ENCODE measurements around the gene SMG9.

The SMG9 gene

DNA sequence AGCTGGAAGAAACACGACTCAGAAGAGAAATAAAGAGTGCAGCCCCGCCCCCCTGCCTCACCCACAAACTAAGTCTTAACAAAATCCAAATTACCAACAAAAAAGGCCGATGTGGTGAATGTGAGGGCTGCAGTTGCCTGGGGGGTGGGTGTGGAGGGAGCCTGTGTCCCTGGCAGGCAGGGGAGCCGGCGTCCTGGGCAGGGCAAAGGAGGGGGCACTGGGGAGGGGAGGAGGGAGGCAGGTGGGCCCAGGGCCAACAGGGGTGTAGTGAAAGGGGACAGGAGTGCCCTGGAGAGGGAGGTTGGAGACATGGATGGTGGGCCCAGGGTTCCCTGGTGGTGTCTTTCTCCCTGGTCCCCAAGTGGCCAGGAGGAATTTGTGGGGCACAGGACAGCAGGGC is 34.8 kb downstream of the SMG9 start:
- TF ChIP-seq, protein P1, sequence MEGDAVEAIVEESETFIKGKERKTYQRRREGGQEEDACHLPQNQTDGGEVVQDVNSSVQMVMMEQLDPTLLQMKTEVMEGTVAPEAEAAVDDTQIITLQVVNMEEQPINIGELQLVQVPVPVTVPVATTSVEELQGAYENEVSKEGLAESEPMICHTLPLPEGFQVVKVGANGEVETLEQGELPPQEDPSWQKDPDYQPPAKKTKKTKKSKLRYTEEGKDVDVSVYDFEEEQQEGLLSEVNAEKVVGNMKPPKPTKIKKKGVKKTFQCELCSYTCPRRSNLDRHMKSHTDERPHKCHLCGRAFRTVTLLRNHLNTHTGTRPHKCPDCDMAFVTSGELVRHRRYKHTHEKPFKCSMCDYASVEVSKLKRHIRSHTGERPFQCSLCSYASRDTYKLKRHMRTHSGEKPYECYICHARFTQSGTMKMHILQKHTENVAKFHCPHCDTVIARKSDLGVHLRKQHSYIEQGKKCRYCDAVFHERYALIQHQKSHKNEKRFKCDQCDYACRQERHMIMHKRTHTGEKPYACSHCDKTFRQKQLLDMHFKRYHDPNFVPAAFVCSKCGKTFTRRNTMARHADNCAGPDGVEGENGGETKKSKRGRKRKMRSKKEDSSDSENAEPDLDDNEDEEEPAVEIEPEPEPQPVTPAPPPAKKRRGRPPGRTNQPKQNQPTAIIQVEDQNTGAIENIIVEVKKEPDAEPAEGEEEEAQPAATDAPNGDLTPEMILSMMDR (IDR thresholded peaks at IDR 0.05; ENCODE audit: low read depth, low read length, missing control alignments), result no peak
- no peak for DNase-seq (ENCODE audit: low read depth)
- H3K4me3 ChIP-seq (ENCODE audit: low read depth, low read length), result no peak overlapping the region

DNA sequence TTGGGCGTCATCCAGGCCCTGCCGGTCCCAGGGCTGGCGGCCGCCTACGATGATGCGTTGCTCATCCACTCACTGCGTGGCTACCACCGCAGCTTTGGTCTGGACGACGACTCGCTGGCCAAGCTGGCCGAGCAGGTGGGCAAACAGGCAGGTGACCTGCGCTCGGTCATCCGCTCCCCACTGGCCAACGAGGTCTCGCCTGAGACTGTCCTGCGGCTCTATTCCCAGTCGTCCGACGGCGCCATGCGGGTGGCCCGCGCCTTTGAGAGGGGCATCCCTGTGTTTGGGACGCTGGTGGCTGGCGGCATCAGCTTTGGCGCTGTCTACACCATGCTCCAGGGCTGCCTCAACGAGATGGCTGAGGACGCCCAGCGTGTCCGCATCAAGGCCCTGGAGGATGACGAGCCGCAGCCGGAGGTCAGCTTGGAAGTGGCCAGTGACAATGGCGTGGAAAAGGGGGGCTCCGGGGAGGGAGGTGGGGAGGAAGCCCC is 35.3 kb downstream of the SMG9 start:
- TF ChIP-seq, protein P1 (IDR thresholded peaks at IDR 0.05; ENCODE audit: low read depth, low read length, missing control alignments), result no peak
- DNase-seq (ENCODE audit: low read depth), result no peak
- H3K4me3 ChIP-seq (ENCODE audit: low read depth, low read length), result no peak overlapping the region

DNA sequence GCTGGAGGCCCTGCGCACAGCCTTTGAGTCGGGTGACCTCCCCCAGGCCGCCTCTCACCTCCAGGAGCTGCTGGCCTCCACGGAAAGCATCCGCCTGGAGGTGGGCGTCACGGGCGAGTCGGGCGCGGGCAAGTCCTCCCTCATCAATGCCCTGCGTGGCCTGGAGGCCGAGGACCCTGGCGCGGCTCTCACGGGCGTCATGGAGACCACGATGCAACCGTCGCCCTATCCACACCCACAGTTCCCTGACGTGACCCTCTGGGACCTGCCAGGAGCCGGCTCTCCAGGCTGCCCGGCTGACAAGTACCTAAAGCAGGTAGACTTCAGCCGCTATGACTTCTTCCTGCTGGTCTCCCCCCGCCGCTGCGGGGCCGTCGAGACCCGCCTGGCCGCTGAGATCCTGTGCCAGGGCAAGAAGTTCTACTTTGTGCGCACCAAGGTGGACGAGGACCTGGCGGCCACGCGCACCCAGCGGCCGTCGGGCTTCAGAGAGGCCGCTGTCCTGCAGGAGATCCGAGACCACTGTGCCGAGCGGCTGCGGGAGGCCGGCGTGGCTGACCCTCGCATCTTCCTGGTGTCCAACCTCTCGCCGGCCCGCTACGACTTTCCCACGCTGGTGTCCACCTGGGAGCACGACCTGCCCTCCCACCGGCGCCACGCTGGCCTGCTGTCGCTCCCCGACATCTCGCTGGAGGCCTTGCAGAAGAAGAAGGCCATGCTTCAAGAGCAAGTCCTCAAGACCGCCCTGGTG is 36.0 kb downstream of the SMG9 start:
- DNase-seq (ENCODE audit: low read depth), result no peak
- no peak overlapping the region for H3K4me3 ChIP-seq (ENCODE audit: low read depth, low read length)
- TF ChIP-seq, protein P1 (IDR thresholded peaks at IDR 0.05; ENCODE audit: low read depth, low read length, missing control alignments), result no peak

DNA sequence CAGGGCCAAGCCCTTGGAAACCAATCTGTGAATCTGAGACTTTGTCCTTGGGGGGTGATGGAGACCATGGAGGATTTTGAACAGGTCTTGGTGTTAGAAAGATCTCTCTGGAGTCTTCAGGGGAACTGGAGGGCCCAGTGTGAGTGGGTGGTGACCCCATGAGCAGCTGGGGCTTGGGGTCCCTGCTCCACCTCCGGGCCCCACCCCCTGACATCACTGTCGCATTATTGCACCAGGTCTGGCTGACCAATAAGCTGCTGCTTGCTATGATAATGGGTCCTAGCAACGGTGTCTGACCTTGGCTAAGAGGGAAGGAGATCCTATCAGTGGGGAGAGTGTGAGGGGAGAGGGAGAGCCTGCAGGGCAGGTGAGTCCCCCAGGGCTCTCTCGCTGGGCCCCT is 39.0 kb downstream of the SMG9 start, which contains the start of gene IRGC:
Gene IRGC, plus strand, starts transcription at position 301 of the 400 bp plus-strand sequence. CDS start 2,483 bp downstream, outside the sequence.
- DNase-seq (ENCODE audit: low read depth), result no peak
- H3K4me3 ChIP-seq (ENCODE audit: low read depth, low read length), result no peak within 1 kb of the TSS
- TF ChIP-seq, protein P1 (IDR thresholded peaks at IDR 0.05; ENCODE audit: low read depth, low read length, missing control alignments), result no peak

DNA sequence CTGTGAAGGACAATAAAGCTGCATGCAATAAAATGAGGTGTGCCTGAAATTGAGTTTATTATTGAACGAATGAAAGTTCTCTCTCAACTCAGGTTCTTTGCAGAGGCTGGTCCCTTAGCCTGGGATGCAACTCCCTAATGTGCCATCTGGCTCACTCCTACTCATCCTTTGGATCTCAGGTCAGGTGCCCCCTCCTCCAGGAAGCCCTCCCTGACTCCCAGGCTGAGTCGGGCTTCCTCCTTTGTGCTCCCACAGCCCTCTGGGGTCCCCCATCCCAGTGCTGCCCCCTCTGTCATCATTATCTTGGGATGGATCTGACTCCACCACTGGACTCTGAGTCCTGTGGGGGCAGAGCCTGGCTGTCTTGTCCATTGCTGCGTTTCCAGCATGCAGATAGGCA is 41.6 kb downstream of the SMG9 start:
- no peak for DNase-seq (ENCODE audit: low read depth)
- no peak overlapping the region for H3K4me3 ChIP-seq (ENCODE audit: low read depth, low read length)
- TF ChIP-seq, protein P1 (IDR thresholded peaks at IDR 0.05; ENCODE audit: low read depth, low read length, missing control alignments), result no peak

DNA sequence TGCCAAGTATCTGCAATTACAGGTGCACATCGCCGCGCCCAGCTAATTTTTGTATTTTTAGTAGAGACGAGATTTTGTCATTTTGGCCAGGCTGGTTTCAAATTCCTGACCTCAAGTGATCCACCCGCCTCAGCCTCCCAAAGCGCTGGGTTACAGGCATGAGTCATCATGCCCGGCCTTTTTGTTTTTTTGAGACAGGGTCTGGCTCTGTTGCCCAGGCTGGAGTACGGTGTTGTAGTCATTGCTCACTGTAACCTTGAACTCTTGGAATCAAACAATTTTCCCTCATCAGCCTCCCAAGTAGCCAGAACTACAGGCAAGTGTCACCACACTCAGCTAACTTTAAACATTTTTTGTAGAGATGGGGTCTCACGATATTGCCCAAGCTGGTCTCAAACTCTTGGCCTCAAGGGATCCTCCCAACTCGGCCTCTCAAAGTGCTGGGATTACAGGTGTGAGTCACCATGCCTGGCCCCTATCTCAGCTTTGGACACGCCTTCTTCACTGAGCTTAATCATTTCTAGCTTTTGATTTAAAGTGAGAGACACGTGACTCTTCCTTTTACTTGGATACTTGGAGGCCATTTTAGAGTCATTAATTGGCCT is 42.9 kb downstream of the SMG9 start:
- no peak for DNase-seq (ENCODE audit: low read depth)
- H3K4me3 ChIP-seq (ENCODE audit: low read depth, low read length), result no peak overlapping the region
- TF ChIP-seq, protein P1 (IDR thresholded peaks at IDR 0.05; ENCODE audit: low read depth, low read length, missing control alignments), result no peak

All from GM12864 (cell line).